GM21737 (cell line): ENCODE data around the gene COL4A2.
"Not testable (repeated sequence)": the region's sequence is repeated elsewhere in the genome, so short reads cannot be mapped to it uniquely, and the experiment has no call there.

Source experiments
- ATAC-seq: cut with Tn5 transposase; IDR thresholded peaks from one replicate; pipeline ENCODE4 v1.9.1; 2021; ENCODE audit warnings: mild to moderate bottlenecking, moderate library complexity; ENCODE audit not compliant: unreplicated experiment

The COL4A2 gene

GRCh38 chr13:110521946-110522345, 214.9 kb downstream of the COL4A2 start:
- ATAC-seq, result peak; percentile 44

GRCh38 chr13:110522721-110523120, 215.6 kb downstream of the COL4A2 start:
- ATAC-seq, result no peak

- no peak for ATAC-seq
Observed at GRCh38 chr13:110523180-110523579, 216.1 kb downstream of the COL4A2 start.

DNA sequence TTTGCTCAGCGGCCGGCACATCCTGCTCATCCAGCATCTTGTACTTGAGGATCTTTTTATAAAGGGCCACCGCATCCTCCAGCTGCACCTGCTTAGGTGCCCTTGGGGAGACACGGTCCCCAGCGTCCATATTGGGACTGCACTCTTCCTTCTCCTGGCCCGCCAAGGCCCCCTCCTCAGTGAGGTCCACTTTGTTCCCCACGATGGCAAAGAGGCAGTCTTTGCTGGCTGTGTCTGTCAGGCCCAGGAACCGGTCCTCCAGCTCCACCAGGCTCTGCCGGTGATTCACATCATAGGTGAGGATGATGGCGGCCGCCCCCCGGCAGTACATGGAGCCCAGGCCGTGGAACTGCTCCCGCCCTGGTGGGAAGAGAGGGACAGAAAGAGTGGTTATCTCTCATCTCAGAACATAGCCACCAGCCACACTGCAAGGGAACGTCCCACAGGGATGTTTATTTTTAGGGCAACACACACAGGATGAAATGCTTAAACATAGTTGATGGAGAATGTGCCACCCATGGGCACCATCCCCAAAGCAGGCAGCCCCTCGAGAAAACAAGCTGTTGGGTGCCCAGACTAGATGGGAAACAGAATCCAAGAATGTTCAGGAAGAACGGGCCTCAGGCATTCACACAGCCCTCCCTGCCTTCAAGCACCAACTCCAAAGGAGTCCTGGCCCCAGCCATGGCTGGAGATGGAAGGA, 216.9 kb downstream of the COL4A2 start:
- ATAC-seq, result no peak

GRCh38 chr13:110524541-110525257, 217.6 kb downstream of the COL4A2 start:
- ATAC-seq, result no peak

- ATAC-seq, result peak; percentile 80
Observed at GRCh38 chr13:110525328-110526319, 218.5 kb downstream of the COL4A2 start.

DNA sequence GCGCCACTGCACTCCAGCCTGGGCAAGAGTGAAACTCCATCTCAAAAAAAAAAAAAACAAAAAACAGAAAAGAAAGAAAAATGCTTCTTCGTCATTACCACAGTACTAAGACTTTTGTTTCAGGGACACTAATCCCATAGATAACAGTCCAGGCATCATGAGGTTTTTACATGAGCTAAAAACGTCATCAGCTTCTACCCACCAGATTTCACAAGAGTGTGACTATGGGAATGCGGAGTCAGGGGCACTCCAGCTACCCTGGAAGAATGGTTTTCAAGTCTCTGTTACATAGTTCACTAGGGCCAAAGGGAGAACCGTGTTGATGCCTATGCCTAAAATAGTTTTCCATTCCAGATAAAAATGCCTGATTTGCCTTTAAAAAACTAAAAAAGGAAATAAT, 221.3 kb downstream of the COL4A2 start:
- ATAC-seq, result no peak

DNA sequence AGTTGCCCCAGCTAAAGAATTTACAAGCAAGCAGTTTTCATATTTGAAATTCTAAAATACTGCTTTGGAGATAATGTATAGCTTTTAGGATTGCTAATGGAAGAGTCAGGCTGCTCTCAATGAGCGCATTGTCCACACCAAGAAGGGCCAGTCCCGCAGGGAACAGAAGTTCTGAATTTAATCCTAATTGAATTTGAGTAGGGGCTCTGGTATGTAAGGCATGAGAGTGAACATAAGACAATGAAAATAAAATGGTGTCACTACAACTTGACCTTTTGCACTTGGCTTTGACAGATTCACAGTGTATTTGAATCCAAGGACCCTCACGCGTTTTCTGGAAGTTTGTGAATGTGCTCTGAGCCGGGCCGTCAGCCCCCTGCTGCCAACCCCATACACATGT, 221.8 kb downstream of the COL4A2 start:
- ATAC-seq, result no peak

DNA sequence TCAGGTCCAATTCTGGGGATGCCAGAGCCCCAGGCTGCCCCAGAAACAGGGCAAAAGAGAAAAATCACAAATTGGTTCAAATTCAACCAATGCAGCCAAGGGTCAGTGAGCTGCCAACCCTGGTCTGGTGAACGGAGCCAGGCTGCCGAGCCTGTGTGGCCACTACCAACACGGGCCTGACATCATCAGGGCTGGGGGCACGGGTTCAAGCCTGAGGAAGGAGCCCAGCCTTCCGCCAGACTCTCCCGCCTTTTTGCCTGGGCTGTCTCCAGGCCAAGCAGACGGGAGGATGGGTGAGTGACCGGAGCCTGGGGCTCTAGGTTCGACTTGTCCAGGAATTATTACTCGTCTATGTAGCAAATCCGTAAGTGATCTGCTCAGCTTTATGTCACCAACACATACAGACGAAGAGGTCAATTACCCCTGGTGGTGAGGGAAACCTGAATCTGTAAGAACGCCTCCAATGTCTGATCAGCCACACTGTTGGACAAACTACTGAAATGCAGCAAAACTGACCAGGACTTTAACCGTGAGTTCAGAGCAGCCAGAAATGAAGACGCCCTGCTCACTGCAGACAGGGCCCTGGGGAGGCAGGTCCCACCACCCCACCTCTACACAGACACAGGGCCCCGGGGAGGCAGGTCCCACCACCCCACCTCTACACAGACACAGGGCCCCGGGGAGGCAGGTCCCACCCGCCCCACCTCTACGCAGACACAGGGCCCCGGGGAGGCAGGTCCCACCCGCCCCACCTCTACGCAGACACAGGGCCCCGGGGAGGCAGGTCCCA, 222.6 kb downstream of the COL4A2 start:
- ATAC-seq, result no peak

DNA sequence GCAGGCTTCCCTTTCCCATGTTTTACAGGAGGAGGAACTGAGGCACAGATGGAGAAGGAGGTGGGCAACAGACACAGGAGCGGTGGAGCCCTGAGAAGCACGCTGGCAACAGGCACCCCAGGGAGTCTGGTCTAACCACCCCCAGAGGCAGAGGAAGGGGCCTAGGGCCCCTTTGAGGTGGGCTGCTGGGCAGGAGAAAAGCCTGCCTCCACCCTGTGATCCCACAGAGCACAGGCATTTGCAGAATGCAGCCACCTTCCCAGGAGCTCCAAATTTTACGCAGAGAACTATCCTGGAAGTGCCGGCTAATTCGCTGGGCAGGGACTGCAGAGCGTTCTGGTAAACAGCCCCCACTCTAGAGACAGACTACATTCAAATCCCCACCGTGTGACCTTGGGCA, 224.0 kb downstream of the COL4A2 start:
- ATAC-seq, result no peak

DNA sequence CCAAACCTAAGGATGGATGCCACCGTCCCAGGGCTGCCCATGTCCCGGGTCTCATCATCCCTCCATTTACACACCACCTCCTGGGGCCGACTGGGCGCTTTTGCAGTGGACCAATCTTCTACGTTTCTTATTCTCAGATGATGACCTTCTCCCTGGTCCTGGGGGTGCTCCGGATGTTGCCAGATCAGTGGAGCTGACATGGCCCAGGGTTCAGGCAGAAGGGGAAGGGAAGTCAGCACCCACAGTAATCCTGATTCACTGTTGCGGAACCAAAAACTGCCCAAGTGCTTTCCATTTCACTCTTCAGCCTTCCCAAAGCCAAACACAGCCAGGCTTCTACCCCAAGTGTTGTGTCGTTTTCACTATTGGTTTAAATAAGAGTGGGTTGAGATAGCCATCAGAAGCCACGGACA, 224.6 kb downstream of the COL4A2 start:
- ATAC-seq, result no peak

DNA sequence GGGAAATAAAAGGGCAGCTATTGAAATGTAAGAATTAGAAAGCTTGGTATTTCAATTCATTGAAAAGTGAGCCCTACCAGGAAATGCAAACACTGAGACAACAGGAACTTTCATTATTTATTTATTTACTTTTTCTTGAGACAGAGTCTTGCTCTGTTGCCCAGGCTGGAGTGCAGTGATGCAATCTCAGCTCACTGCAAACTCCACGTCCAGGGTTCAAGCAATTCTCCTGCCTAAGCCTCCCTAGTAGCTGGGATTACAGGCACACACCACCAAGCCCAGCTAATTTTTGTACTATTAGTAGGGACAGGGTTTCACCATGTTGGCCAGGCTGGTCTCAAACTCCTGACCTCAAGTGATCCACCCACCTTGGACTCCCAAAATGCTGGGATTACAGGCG, 225.2 kb downstream of the COL4A2 start:
- not testable (repeated sequence) for ATAC-seq

- no peak for ATAC-seq
Observed at GRCh38 chr13:110533771-110534670, 226.9 kb downstream of the COL4A2 start.

GRCh38 chr13:110535526-110535925, 228.4 kb downstream of the COL4A2 start:
- no peak for ATAC-seq

DNA sequence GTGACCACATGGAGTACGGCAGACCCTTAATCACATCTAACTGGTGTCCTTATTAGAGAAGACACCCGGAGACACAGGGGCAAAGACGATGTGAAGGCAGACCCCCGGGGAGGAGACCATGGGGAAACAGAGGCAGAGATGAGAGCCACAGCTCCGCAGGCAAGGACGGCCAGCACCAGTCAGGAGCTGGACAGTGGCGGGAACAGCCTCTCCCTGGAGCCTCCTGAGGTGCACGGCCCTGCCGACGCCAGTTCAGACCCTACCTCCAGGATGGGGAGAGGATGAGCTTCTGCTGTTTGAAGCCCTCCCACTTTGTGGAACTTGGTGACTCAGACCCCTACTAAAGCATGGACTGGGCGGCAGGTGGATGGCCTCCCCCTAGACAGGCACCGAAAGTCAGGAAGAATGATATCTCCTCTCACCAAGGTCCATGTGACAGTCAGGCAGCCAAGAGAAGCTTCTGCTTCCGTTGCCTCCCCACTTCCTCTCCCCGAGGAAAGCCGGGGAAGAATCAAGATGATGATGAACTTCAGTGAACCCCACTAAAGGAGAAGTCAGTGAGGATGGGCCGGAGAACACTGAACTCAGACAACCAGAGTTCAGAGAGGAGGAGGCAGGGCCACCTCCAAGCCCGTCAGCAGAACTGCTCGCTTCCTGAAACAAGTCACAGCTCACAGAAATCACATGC, 229.1 kb downstream of the COL4A2 start:
- ATAC-seq, result no peak

DNA sequence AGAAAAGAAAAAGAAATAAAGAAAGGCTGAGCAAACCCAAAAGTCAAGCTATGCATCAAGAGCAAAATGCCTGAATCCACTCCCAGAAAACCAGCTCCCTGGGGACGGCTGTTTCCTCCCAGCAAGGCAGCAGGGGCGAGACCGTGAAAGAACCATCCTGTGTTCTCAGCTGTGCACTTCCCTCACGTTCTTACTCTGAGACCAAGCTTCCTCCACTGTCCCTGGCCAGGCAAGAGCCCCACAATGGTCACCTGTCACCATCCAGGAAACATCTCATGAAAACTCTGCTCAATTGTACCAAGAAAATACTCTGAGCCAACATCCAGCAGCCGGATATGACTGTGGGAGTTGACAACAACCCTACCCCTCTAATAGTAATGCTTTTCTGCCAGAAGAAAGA, 231.5 kb downstream of the COL4A2 start:
- ATAC-seq, result peak; percentile 67

DNA sequence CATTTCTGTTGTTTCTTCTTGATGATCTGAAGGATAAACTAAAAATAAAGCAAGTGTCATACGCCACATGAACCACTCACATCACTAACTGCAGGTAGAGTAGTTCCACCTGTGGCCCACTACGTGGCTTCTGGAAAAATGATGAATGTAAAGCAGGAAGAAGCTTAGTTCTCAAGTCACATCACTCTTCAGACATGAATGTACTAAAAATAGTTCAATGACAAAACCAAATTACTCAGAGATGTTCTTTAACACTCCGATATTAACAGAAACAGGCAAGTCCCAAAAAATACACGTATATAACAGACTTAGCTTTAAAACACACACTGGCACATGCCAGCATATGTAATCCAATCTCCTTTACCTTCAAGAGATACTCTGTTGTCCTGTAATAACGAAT, 232.8 kb downstream of the COL4A2 start:
- ATAC-seq, result no peak

- ATAC-seq, result no peak
Observed at GRCh38 chr13:110540871-110541525, 233.9 kb downstream of the COL4A2 start.
